Activated T-cell treated with anti-CD3 and anti-CD28 coated beads for 48 hours (primary cell): ENCODE measurements around the gene ALCAM.
A peak's percentile ranks its signal among the peaks of the same experiment; 100 is the strongest.

Experiments used
- DNase-seq: peaks from one replicate; pipeline ENCODE4 v3.0.0-alpha.2; 2020; ENCODE audit warnings: low read depth

Gene ALCAM

GRCh38 chr3:105356396-105356795, 10.3 kb upstream of the ALCAM start:
- no peak for DNase-seq

GRCh38 chr3:105356988-105357387, 9.7 kb upstream of the ALCAM start:
- no peak for DNase-seq

GRCh38 chr3:105359098-105359762, 7.5 kb upstream of the ALCAM start:
- no peak for DNase-seq

GRCh38 chr3:105360003-105360402, 6.7 kb upstream of the ALCAM start:
- DNase-seq: no peak

- DNase-seq: no peak
Observed at GRCh38 chr3:105362021-105362665, 4.6 kb upstream of the ALCAM start.

GRCh38 chr3:105364128-105364527, 2.6 kb upstream of the ALCAM start:
- no peak for DNase-seq

- DNase-seq: no peak
Observed at GRCh38 chr3:105365081-105365390, 1.7 kb upstream of the ALCAM start.

GRCh38 chr3:105365391-105366325, 1.1 kb upstream of the ALCAM start:
- DNase-seq: no peak

GRCh38 chr3:105367063-105367405, 325 bp downstream of the ALCAM start:
- peak; percentile 32 for DNase-seq

- peak; percentile 82 for DNase-seq
Observed at GRCh38 chr3:105367406-105368213, 901 bp downstream of the ALCAM start.

- DNase-seq: peak; percentile 69
Observed at GRCh38 chr3:105368566-105369499, 2.1 kb downstream of the ALCAM start.

GRCh38 chr3:105369500-105370371, 3.0 kb downstream of the ALCAM start:
- no peak for DNase-seq

- no peak for DNase-seq
Observed at GRCh38 chr3:105373383-105373782, 6.7 kb downstream of the ALCAM start.

- DNase-seq: no peak
Observed at GRCh38 chr3:105375750-105376511, 9.2 kb downstream of the ALCAM start.

GRCh38 chr3:105377716-105378115, 11.0 kb downstream of the ALCAM start:
- no peak for DNase-seq

GRCh38 chr3:105385179-105385578, 18.5 kb downstream of the ALCAM start:
- no peak for DNase-seq

GRCh38 chr3:105385819-105386508, 19.3 kb downstream of the ALCAM start:
- no peak for DNase-seq

GRCh38 chr3:105387122-105387751, 20.5 kb downstream of the ALCAM start:
- DNase-seq: no peak
